ENCODE data around the gene TRAIP. TPM values are rescaled to one million over a fixed set of nuclear protein-coding genes. Genes with fewer than 3 reads are reported as not detected.

TRAIP gene
- total RNA-seq, 1 donor = 3.0 TPM

DNA sequence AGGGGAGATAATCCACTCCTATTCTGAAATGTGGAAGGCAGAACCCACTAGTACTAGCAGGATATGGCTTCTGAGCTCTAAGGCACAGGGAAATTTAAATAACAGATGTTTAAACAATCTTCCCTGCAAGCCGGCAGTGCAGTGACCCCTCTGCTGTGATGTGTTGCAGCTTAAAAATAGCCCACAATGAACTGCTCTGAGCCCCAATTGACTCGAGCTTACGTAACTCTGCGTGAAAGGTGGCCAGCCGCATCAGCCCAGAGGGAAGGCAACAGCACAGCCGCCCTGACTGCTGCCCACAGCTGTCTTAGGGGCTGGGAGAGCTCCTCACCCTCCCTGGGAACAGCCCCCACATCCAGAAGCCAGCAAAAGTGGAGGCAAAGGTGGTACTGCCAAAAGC, 25.8 kb upstream of the TRAIP start:
- TF ChIP-seq, protein P1, sequence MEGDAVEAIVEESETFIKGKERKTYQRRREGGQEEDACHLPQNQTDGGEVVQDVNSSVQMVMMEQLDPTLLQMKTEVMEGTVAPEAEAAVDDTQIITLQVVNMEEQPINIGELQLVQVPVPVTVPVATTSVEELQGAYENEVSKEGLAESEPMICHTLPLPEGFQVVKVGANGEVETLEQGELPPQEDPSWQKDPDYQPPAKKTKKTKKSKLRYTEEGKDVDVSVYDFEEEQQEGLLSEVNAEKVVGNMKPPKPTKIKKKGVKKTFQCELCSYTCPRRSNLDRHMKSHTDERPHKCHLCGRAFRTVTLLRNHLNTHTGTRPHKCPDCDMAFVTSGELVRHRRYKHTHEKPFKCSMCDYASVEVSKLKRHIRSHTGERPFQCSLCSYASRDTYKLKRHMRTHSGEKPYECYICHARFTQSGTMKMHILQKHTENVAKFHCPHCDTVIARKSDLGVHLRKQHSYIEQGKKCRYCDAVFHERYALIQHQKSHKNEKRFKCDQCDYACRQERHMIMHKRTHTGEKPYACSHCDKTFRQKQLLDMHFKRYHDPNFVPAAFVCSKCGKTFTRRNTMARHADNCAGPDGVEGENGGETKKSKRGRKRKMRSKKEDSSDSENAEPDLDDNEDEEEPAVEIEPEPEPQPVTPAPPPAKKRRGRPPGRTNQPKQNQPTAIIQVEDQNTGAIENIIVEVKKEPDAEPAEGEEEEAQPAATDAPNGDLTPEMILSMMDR (IDR thresholded peaks at IDR 0.05; ENCODE audit: insufficient read depth, low read depth, low read length) = no peak
- H3K4me3 ChIP-seq (ENCODE audit: low read depth, low read length) = no peak overlapping the region
- DNase-seq (ENCODE audit: low read depth) = peak; percentile 35

GRCh38 chr3:49880581-49881315, 24.4 kb upstream of the TRAIP start:
- no peak overlapping the region for H3K4me3 ChIP-seq (ENCODE audit: low read depth, low read length)
- TF ChIP-seq, protein P1 (IDR thresholded peaks at IDR 0.05; ENCODE audit: insufficient read depth, low read depth, low read length) = no peak
- DNase-seq (ENCODE audit: low read depth) = no peak

- TF ChIP-seq, protein P1 (IDR thresholded peaks at IDR 0.05; ENCODE audit: insufficient read depth, low read depth, low read length) = no peak
- H3K4me3 ChIP-seq (ENCODE audit: low read depth, low read length) = no peak overlapping the region
- DNase-seq (ENCODE audit: low read depth) = no peak
Measured at GRCh38 chr3:49879721-49880120, 23.4 kb upstream of the TRAIP start.

GRCh38 chr3:49878686-49879085, 22.3 kb upstream of the TRAIP start:
- TF ChIP-seq, protein P1 (IDR thresholded peaks at IDR 0.05; ENCODE audit: insufficient read depth, low read depth, low read length) = no peak
- DNase-seq (ENCODE audit: low read depth) = no peak
- H3K4me3 ChIP-seq (ENCODE audit: low read depth, low read length) = no peak overlapping the region

GRCh38 chr3:49877716-49878115, 21.4 kb upstream of the TRAIP start:
- no peak for DNase-seq (ENCODE audit: low read depth)
- H3K4me3 ChIP-seq (ENCODE audit: low read depth, low read length) = no peak overlapping the region
- TF ChIP-seq, protein P1 (IDR thresholded peaks at IDR 0.05; ENCODE audit: insufficient read depth, low read depth, low read length) = no peak

DNA sequence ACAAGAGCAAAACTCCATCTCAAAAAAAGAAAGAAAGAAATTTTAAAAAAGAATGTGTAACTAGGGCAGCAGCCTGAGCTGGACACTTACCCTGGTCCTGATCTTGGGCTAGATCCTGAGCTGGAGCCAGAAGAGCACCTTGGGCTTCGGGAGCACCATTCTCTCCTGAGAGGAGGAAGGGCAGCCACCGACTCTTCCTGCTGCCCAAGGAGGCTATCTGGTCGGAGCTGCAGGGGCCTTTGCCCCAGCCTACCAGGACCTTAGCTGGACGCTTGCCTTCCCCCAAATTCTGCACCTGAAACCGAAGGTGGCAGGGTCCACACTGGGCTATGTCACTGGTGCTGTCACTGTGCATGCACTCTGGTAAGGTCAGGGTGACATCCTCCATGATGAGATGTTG, 20.2 kb upstream of the TRAIP start:
- no peak overlapping the region for H3K4me3 ChIP-seq (ENCODE audit: low read depth, low read length)

More for the DNA sequence above, 20.2 kb upstream of the TRAIP start:
- DNase-seq (ENCODE audit: low read depth) = no peak
- TF ChIP-seq, protein P1 (IDR thresholded peaks at IDR 0.05; ENCODE audit: insufficient read depth, low read depth, low read length) = no peak
